ENCODE results near the gene PACS2.

Gene PACS2

DNA sequence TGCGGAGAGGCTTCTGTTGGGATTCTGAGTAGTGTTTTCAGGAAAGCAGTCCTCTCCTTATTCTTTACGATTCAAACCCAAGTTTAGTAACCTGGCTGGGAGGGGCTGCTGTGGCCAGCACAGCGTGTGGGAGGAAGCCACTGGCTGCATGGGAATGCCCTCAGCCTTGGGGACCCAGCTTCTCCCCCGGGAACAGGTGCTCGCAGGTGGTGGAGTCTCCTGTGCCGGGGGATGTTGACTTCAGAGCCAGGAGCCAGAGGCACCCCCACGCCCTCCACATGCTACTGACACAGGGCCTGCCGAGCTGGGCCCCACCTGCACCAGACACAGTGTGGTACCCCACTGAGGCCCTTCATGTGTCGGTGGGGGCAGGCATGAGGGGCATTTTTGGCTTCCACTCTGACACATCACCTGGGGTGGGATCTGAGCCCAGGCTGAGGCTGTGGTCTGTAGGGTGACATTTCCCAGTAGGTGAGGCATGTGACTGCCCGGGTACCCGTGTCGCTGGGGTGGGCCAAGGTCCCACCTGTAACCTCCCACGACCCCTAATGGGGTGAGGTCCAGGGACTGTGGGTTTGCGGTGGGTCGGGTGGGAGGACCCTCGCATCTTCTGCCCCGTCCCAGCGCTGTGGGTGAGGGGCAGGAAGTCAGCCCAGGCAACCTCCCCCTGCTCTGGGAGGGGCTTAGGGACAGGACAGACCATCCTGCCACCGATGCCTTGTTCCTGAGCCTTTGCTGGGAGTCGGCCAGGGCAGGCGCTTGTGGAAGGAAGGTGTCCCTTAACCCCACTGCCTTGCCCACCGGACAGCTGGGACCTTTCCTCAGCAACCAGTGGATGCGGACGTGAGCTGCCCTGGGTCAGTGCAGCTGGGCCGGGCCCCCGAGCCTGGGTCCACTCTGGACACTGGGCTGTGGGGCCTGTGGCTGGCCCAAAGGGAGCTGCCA lies 131.6 kb downstream of the PACS2 start:
- 94% methylated on average over 26 of the region's 26 CpGs for WGBS
- no peak overlapping the region for H3K9ac ChIP-seq (ENCODE audit: low read depth, low read length)
- no peak overlapping the region for H3K27ac ChIP-seq (ENCODE audit: low read depth, low read length)
- peaks cover 48% of the 10 kb centered on the region for H3K36me3 ChIP-seq (ENCODE audit: insufficient read depth, low read length)
- H3K27me3 ChIP-seq (ENCODE audit: insufficient read depth, low read length): no peaks in the 10 kb centered on the region
- no peak overlapping the region for H3K4me3 ChIP-seq (ENCODE audit: low read length)
- H3K4me1 ChIP-seq (ENCODE audit: insufficient read depth, low read length): no peaks in the 10 kb centered on the region
- no peaks in the 10 kb centered on the region for H3K9me3 ChIP-seq (ENCODE audit: insufficient read depth, low read depth, low read length)

GRCh38 chr14:105446971-105447370 lies 132.4 kb downstream of the PACS2 start:
- Histone ChIP-seq H3K36me3 (ENCODE audit: insufficient read depth, low read length) (peaks cover 52% of the 10 kb centered on the region), H3K27ac (ENCODE audit: low read depth, low read length) (no peak overlapping the region), H3K4me1 (ENCODE audit: insufficient read depth, low read length) (no peaks in the 10 kb centered on the region), H3K9ac (ENCODE audit: low read depth, low read length) (no peak overlapping the region), H3K27me3 (ENCODE audit: insufficient read depth, low read length) (no peaks in the 10 kb centered on the region), H3K4me3 (ENCODE audit: low read length) (no peak overlapping the region), H3K9me3 (ENCODE audit: insufficient read depth, low read depth, low read length) (no peaks in the 10 kb centered on the region)
- 86% methylated on average over 14 of the region's 14 CpGs for WGBS
